Measurements from ENCODE around the gene CCDC182. TPM values are rescaled to one million over a fixed set of nuclear protein-coding genes. Genes with fewer than 3 reads are reported as not detected.

Gene CCDC182
- total and polyA plus RNA-seq, 2 donors from 2014 or later, result not detected

DNA sequence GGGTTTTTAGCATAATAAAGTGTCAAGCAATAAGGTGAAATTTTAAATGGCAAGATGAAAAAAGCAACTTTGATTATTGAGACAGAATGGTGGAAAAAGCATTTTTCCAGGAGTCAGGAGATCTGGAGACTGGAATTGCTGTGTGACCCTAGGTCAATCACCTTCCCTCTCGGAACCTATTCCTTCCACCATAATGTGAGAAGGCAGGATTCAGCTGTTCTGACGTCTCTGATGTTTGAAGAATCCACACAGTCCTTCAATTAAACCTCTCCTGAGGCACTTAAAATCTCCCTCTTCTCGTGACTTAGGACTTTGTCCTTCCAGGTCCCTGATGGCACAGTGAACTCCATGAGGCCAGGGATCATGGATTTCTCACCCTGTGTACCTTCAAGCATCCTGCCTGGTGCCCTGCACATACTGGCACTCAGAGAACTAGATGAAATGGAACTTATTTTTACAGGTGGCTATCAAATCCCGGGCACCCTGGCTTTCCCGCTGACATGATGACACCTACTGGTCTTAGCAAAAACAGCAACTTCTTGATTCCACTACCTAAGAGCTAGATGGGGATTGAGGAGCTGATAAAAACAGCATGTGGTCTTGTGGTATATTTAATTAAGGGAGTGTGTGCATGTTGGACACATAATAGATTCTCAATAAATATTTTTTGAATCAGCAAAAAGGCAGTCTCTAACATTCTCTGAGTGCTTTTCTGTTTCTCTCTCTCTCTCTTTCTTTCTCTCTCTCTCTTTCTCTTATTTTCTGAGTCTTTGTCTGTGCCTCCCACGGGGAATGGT, 2.3 kb upstream of the CCDC182 start:
- no peaks in the 10 kb centered on the region for H3K4me1 ChIP-seq (ENCODE audit: control insufficient read depth in 2 of 3, insufficient read depth in 2 of 3, low read depth in 1 of 3, low read length in 3 of 3)
- H3K27me3 ChIP-seq (ENCODE audit: control insufficient read depth, insufficient read depth, low read length), result no peaks in the 10 kb centered on the region
- TF ChIP-seq, protein P1, sequence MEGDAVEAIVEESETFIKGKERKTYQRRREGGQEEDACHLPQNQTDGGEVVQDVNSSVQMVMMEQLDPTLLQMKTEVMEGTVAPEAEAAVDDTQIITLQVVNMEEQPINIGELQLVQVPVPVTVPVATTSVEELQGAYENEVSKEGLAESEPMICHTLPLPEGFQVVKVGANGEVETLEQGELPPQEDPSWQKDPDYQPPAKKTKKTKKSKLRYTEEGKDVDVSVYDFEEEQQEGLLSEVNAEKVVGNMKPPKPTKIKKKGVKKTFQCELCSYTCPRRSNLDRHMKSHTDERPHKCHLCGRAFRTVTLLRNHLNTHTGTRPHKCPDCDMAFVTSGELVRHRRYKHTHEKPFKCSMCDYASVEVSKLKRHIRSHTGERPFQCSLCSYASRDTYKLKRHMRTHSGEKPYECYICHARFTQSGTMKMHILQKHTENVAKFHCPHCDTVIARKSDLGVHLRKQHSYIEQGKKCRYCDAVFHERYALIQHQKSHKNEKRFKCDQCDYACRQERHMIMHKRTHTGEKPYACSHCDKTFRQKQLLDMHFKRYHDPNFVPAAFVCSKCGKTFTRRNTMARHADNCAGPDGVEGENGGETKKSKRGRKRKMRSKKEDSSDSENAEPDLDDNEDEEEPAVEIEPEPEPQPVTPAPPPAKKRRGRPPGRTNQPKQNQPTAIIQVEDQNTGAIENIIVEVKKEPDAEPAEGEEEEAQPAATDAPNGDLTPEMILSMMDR (IDR thresholded peaks at IDR 0.05; ENCODE audit: borderline replicate concordance, extremely low read depth, insufficient read depth), result peak; percentile 77
- DNase-seq (peak in 4 of 5 donors; percentile 59 to 84 (median 68)), FAIRE-seq (peak; percentile 81)
- H3K9ac ChIP-seq (ENCODE audit: low read length in 3 of 3), result no peak overlapping the region
- intact Hi-C loops (cut with DNase I), result loop anchor here (10.0 kb wide), 1 partner anchor 503 kb away; no protein-coding TSS in a partner anchor
- H3K4me3 ChIP-seq (ENCODE audit: low read length in 3 of 3), result no peak overlapping the region
- H3K27ac ChIP-seq (ENCODE audit: low read depth in 2 of 2, low read length in 2 of 2), result no peak overlapping the region
- H3K9me3 ChIP-seq (ENCODE audit: control insufficient read depth in 2 of 3, insufficient read depth in 1 of 3, low read length in 3 of 3), result no peaks in the 10 kb centered on the region
- no peaks in the 10 kb centered on the region for H3K36me3 ChIP-seq (ENCODE audit: control insufficient read depth in 2 of 3, insufficient read depth in 3 of 3, low read length in 3 of 3)

DNA sequence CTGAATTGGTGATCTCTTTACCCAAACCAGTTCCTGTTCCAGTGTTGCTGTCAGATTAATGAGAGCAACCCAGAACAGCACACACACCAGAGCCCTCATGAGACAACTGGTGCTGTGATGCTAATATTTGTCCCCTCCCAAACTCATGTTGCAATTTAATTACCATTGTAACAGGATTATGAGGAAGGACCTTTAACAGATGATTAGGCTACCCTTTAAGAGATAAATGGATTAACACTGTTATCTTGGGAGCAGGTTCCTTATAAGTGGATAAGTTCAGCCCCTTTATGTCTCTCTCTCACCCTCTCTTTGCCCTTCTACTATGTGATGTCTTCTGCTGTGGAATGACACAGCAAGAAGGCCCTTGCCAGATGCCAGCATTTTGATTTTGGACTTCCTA, 1.1 kb upstream of the CCDC182 start:
- FAIRE-seq (no peak), DNase-seq (no peak)
- intact Hi-C loops (cut with DNase I), result loop anchor here (10.0 kb wide), 1 partner anchor 501 kb away; no protein-coding TSS in a partner anchor
- no peaks in the 10 kb centered on the region for H3K27me3 ChIP-seq (ENCODE audit: control insufficient read depth, insufficient read depth, low read length)
- TF ChIP-seq, protein P1 (IDR thresholded peaks at IDR 0.05; ENCODE audit: borderline replicate concordance, extremely low read depth, insufficient read depth), result no peak
- no peaks in the 10 kb centered on the region for H3K36me3 ChIP-seq (ENCODE audit: control insufficient read depth in 2 of 3, insufficient read depth in 3 of 3, low read length in 3 of 3)
- H3K27ac ChIP-seq (ENCODE audit: low read depth in 2 of 2, low read length in 2 of 2), result no peak overlapping the region
- no peaks in the 10 kb centered on the region for H3K9me3 ChIP-seq (ENCODE audit: control insufficient read depth in 2 of 3, insufficient read depth in 1 of 3, low read length in 3 of 3)
- H3K9ac ChIP-seq (ENCODE audit: low read length in 3 of 3), result no peak overlapping the region
- no peak overlapping the region for H3K4me3 ChIP-seq (ENCODE audit: low read length in 3 of 3)
- H3K4me1 ChIP-seq (ENCODE audit: control insufficient read depth in 2 of 3, insufficient read depth in 2 of 3, low read depth in 1 of 3, low read length in 3 of 3), result no peaks in the 10 kb centered on the region

DNA sequence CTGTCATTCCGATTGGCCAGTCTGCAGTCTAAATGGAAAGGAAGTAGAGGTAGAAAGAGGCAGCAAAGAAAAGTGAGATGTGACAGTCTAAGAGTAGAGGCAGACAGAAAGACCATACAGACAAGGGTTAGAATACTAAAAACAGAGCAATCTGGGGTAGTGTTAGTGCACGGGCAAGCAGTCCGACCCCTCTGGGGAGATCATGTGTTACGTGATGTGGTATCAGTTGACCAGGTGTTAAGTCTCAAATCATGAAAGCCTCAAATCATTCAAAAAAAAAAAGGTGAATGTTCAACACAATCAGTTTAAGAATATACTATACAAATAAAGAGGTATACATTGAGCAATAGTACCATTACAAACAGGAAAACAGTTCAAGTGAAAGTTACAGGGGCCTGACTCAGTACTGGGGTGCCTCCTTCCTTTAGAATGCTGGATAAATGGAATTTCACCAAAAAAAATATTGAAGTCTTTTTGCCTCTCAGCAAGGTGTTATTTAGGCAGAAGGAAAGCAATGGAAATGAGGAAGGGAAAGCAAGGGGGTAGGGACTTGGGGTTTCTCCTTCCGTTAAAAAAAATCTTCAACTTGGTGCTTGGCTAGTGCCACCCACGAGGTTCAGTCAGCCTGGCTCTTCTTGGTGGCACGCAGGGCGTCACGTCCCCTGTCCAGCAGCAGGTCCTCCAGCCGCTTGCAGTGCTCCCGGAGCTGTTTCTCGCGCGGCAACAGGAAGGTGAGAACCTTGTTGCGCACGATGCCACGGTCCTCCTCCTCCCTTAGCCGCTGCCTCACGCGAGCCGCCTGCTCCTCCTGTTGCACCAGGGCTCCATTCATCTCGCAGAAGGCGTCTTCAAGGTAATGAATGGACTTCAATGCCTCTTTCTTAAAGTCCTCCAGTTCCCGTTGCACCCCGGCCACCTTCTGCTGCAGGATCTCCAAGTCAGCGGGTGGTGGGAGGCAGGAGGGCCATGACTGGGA, 616 bp downstream of the CCDC182 start:
- no peak for DNase-seq
- intact Hi-C loops (cut with DNase I), result loop anchor here (10.0 kb wide), 1 partner anchor 500 kb away; no protein-coding TSS in a partner anchor

More for the DNA sequence above, 616 bp downstream of the CCDC182 start:
- no peaks in the 10 kb centered on the region for H3K36me3 ChIP-seq (ENCODE audit: control insufficient read depth in 2 of 3, insufficient read depth in 3 of 3, low read length in 3 of 3)
- no peak for FAIRE-seq
- no peak overlapping the region for H3K9ac ChIP-seq (ENCODE audit: low read length in 3 of 3)
- no peaks in the 10 kb centered on the region for H3K27me3 ChIP-seq (ENCODE audit: control insufficient read depth, insufficient read depth, low read length)
- TF ChIP-seq, protein P1 (IDR thresholded peaks at IDR 0.05; ENCODE audit: borderline replicate concordance, extremely low read depth, insufficient read depth), result no peak
- H3K9me3 ChIP-seq (ENCODE audit: control insufficient read depth in 2 of 3, insufficient read depth in 1 of 3, low read length in 3 of 3), result no peaks in the 10 kb centered on the region
- H3K27ac ChIP-seq (ENCODE audit: low read depth in 2 of 2, low read length in 2 of 2), result no peak overlapping the region
- H3K4me1 ChIP-seq (ENCODE audit: control insufficient read depth in 2 of 3, insufficient read depth in 2 of 3, low read depth in 1 of 3, low read length in 3 of 3), result peaks cover 0 to 2% (median 0%) of the 10 kb centered on the region in 3 donors
- no peak overlapping the region for H3K4me3 ChIP-seq (ENCODE audit: low read length in 3 of 3)
